ENCODE data around the gene MLLT6.
"Not testable (repeated sequence)": the region's sequence is repeated elsewhere in the genome, so short reads cannot be mapped to it uniquely, and the experiment has no call there.

The MLLT6 gene

GRCh38 chr17:38726145-38726544, 21.1 kb downstream of the MLLT6 start:
- DNase-seq (ENCODE audit: low read depth) = not testable (repeated sequence)

GRCh38 chr17:38727736-38728135, 22.7 kb downstream of the MLLT6 start:
- no peak for DNase-seq (ENCODE audit: low read depth)

GRCh38 chr17:38728290-38728831, 23.3 kb downstream of the MLLT6 start:
- DNase-seq (ENCODE audit: low read depth) = no peak

- DNase-seq (ENCODE audit: low read depth) = no peak
Measured at GRCh38 chr17:38729368-38729885, 24.4 kb downstream of the MLLT6 start.

GRCh38 chr17:38729886-38730525, 24.9 kb downstream of the MLLT6 start, which contains the start of gene CISD3:
Gene CISD3 (plus strand): TSS chr17:38730341. CDS start chr17:38730359, 18 bp downstream.
- peak; percentile 91 for DNase-seq (ENCODE audit: low read depth)

DNA sequence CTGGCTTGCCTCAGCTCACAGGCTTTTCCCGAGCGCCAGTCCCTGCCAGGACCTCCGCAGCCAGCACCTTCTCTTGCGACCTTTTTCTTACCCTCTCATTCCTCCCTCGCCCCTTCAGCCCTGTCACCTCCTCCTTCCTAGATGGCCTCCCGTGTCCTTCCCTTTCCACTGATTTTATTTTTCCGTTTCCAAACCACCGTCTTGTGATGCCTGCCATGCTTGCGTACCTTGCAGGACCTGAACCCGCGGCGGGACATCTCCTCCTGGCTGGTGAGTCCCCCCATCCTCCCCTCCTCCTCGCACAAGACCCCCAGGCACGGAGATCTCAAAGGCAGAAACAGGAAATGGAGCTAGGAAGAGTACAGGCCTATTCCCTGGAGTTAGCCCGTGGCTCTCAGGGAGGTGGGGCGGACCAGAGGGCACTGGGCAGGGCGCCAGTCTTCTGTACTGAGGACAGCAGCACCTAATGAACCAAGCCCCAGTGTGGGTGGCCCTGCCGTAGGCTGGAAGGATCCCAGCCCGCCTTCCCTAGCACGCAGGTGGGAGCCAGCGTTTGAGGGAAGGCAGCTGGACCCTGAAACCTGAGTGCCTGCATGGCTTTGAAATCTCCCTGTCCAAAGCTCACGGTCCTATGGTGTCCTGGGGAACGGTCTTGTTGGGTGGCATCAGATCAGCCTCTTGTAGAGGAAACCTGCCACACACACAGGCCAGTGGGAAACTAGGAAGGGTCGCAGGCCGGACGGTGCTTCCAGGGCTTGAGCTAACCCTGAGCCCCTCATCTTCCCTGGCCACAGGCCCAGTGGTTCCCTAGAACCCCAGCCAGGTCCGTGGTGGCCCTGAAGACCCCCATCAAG, 25.7 kb downstream of the MLLT6 start:
- peak; percentile 81 for DNase-seq (ENCODE audit: low read depth)

- DNase-seq (ENCODE audit: low read depth) = no peak
Measured at GRCh38 chr17:38731526-38732294, 26.6 kb downstream of the MLLT6 start.

DNA sequence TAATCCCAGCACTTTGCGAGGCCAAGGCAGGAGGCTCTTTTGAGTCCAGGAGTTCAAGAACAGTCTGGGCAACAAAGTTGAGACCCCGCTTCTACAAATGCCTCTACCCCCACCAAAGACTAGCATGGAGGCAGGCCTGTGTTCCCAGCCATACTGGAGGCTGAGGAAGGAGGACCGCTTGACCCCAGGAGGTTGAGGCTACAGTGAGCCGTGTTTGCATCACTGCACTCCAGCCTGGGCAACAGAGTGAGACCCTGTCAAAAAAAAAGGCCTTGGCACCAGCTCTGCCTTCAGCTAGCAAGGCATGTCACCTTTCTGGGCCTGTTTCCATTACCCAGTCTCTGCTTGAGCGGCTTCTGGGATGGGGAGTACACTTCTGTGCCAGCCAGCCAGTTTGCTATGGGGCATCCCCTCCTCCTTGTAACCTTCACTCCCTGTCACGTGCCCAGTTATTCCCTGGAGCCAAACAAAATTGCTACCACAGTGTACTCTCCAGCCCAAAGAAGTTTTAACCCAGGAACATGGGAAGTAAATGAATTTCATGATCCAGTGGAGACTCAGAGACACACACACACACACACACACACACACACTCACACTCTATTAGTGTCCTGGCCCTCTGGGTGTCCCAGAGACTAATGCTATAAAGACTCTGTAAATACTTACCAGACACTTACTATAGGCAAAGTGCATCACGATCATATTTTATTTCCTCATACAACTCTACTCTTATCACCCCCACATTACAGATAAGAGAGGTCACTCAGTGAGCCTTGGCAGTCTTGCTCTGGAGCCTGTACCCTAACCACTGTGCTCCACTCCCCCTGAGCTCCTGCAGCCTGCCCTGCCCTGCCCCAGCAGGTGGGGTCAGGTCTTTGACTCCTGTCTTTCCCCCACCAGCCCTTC, 27.6 kb downstream of the MLLT6 start:
- DNase-seq (ENCODE audit: low read depth) = no peak

- DNase-seq (ENCODE audit: low read depth) = no peak
Measured at GRCh38 chr17:38733282-38733981, 28.4 kb downstream of the MLLT6 start.

DNA sequence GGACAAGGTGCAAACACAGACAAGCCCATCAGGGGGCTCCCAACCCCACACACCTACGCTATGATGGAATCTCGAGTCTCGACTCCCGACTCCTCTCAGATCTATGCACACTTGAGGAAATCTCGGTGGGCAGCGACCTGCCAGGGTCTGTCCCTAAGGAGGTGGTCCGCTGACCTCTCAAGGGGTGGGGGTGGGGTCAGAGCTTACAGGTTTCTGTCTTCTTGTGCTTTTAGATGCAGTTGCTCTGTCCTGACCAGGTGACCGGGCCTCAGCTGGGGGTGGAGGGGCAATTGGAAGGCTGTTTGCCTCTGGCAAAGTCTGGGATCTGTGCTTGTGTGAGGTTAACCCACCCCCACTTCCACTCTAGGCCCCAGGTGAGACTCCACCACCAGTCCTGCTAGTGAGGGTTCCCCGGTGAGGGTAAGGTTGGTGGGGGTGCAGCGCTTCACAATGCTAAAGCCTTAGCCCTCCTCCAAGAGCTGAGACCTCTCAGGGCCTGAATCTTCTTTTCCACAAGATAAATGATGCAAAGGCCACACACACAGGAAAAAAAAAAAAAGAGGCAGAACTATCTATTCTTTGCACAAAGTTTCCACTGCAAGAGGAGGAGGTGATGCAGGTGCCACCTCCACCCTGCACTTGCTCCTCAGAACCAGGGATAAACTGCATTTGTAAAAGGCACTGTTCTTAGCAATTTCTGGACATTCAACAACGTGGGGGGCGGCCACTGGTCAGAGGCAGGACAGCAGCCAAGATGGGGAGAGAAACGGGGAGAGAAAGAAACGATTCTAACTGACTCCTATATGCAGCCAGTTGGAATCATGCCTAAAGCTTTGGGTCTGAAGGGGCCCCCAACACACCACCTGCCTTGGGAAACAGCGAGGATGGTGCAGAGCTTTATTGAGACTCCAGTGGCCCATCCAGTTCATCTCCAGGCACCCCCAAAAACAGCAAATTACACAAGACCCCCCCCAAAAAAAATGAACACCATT, 29.2 kb downstream of the MLLT6 start:
- peak; percentile 41 for DNase-seq (ENCODE audit: low read depth)

GRCh38 chr17:38735161-38735997, 30.3 kb downstream of the MLLT6 start:
- DNase-seq (ENCODE audit: low read depth) = peak; percentile 62

DNA sequence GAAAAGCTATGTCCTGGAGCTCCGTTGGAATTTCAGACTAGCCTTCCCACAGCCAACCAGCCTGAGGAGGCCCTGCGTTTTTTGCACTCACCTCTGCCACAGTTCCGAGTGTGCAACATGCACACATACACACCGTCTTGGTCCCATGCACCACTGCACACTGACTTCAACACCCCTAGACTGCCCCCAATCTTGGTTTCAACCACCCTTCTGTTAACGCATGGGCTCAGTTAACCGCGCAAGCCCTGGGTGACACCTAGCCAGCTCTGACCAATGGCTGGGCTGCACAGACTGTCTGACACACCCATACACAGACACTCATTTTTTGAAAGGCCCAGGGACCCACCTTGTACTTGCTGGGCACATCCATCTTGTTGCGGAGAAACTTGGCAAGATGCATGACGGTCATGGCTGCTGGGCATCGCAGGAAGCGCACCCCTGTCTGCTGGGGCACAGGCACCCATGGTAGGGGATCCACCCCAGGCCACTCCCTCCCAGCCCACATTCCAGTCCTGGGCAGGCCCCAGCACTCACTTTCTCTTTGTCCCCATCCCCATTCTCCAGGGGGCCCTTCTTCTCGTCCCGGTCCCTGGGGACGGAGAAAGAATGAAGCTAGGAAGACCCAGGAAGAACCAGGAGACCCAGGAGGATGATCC, 33.1 kb downstream of the MLLT6 start:
- no peak for DNase-seq (ENCODE audit: low read depth)

- DNase-seq (ENCODE audit: low read depth) = no peak
Measured at GRCh38 chr17:38738686-38739085, 33.6 kb downstream of the MLLT6 start.

DNA sequence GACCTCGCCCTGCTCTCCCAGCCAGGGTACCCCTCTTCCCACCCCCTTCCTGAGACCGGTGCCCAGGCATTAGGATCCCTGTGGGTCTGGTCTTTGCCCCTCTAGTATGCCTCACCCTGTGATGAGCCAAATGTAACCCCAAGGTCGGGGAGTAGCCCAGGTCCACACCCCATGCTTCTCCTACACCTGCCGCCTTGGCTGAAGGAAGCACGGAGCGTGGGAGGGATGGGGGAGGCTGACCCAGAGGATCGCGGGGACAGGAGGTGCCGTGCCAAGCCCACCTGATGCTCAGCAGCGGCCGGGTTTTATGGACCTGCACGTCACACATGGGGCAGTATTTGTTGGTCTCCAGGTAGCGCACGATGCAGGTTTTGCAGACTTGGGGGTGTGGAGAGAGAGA, 34.2 kb downstream of the MLLT6 start:
- DNase-seq (ENCODE audit: low read depth) = no peak

DNA sequence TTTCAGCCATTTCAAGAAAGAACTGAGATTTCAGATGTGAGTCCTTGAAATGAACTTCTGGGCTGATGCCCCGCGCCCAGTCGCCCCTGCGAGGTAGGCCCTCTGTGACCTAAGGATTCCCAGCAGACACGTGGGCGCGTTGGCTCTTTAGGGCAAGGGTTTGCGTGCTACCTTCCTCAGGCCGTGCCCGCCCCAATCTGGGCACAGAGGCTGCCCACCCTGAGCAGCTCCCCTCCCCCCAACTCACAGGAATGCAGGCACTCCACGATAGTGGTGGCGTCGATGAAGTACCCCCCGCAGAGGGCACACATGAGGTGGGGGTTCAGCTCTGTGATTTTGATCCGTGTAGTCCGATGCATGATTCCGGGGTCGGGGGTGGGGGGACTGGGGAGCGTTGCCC, 35.0 kb downstream of the MLLT6 start:
- no peak for DNase-seq (ENCODE audit: low read depth)

DNA sequence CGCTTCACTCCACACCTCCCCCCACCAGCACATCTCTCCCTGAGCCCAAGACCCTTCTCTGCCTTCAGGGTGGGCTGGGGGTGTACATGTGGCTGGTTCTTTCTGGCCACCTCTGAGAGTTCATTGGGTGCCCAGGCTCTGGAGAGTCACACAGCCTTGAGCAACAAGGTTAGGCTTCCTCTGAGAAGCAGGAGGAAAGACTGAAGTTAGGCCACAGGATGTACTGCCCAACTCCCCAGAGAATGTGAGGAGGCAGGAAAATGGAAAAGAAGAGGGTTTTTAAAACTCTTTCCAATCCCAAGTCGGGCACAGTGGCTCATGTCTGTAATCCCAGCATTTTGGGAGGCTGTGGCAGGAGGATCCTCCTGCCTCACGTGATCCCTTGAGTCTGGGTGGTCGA, 35.7 kb downstream of the MLLT6 start:
- no peak for DNase-seq (ENCODE audit: low read depth)

DNA sequence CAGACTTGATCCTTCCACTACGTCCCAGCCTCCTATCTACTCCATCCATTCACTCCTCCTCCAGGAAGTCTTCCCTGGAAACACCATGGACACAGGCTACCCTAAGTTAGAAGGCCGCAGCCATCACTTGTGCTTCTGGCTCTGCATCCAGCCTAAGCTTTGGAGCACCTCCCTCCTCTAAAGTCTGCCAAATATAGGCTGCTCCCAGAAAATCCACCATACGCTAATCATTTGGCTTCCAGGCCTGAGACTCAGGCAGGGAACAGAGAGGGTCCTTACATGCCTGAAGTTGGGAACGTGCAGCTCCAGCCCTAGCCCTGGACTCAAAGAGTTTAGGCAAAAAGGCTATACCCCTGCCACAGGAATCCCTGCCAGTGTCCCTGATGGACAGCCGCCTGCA, 36.4 kb downstream of the MLLT6 start:
- DNase-seq (ENCODE audit: low read depth) = no peak

DNA sequence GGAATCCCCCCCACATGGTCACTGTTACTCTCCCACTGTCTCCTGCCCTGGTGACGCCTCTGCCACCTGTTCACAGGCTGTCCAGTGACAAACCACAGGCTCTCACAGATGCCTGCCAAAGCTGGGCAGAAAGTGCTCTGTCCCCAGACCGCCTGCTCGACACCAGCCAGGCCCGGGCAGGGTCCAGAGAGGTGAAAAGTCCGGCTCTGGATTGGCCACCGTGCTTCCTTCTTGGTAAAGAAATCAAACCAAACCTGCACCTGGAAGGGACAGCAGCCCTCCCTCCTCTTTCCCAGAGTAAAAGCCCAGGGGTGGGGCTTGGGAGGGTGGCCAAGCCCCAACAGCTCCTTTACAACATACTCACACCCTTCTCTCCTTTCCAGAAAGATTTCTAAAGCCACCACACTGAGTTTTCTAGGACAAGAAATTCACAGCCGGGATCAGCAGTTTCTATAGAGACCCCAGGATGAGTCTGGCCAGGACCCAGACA, 36.9 kb downstream of the MLLT6 start:
- no peak for DNase-seq (ENCODE audit: low read depth)
